ENCODE results near the gene MOB1A.

DNA sequence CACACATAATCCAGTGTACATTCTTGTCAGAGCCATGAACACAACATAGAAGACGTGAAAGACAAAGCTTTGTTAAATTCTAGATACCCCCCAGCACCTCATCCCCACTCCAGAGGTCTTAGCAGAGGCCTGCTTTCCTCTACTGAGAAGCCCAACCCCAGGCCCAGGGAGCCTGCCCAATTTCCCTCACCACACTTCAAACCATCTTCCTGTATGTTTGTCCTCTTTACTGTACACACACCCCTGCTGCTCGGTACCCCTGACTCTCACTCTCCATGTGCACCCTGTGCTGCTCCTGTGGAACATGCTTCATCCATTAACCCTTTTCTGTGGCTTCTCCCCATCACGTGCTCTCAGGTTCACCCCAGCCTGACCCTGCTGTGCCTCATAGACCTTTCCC, 68.1 kb downstream of the MOB1A start:
- no peak for TF ChIP-seq CTCF (conservative IDR thresholded peaks at IDR 0.05; ENCODE audit: low read length)
- TF ChIP-seq EZH2phosphoT487 (IDR thresholded peaks at IDR 0.05; ENCODE audit: borderline replicate concordance, low read depth, low read length), result no peak

All from OCI-LY7 (cell line).